Measurements from ENCODE around the gene CAPZA1. TPM values are rescaled to one million over a fixed set of nuclear protein-coding genes. Genes with fewer than 3 reads are reported as not detected.

The CAPZA1 gene
- total RNA-seq, 5 donors from 2014 or later (not counting 1 experiment from before 2014, with no cell fraction given): 115 to 189 (median 138) TPM

DNA sequence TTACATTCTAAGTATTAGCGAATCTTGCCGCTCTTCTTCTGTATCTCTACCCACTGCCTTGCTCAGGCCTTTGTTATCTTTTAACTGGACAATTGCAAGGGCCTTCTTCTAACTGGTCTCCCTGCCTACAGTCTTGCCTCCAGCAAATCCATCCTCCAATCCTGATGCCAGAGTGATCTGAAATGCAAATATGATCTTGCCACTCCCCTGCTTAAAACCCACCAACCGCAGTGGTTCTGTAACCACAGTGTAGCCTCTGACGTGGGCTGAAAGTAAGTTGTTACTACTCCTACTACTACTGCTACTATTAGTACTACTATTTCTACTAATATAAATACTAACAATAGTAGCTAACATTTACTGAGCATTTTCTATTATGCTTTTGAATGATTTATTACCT, 67.2 kb downstream of the CAPZA1 start:
- Mint-ChIP-seq H3K36me3 (peaks cover 26% of the 10 kb centered on the region), H3K27ac (peak overlapping the region; percentile 13 to 59)

DNA sequence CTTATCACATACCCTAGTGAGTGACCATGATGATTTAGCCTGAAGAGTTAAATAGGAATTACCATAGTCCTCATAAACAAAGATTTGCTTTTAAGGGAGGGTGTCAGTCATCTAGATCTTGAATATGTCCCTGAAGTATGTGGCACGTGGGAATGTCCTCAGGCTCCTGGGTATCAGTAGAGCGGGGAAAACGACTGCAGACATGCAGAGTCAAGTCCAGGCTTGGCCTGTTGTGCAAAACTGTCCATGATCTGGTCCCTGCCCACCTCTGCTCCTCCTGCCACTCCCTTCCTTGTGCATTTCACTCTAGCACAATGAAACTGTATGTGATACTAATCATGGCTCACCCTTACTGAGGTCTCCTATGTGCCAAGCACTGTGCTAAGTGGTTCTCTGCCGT, 67.7 kb downstream of the CAPZA1 start:
- Histone ChIP-seq H3K4me1 (ENCODE audit: control insufficient read depth in 1 of 2, extremely low read depth in 1 of 2, insufficient read depth in 2 of 2, low read length in 2 of 2) (no peaks in the 10 kb centered on the region), H3K36me3 (ENCODE audit: control insufficient read depth in 2 of 2, extremely low read depth in 1 of 2, insufficient read depth in 1 of 2, low read length in 1 of 2) (peaks cover 0 to 34% of the 10 kb centered on the region in 2 donors), H3K9me3 (no peaks in the 10 kb centered on the region), H3K27ac (ENCODE audit: low read length) (no peak overlapping the region), H3K4me3 (ENCODE audit: control insufficient read depth in 1 of 2, extremely low read depth in 1 of 2, low read length in 1 of 2) (no peak overlapping the region), H3K27me3 (replicated peaks in 1 of 2; ENCODE audit: control insufficient read depth in 2 of 2, extremely low read depth in 1 of 2, insufficient read depth in 2 of 2, low read length in 1 of 2) (no peaks in the 10 kb centered on the region)
- 90% methylated on average over 4 of the region's 4 CpGs for WGBS (ENCODE audit: insufficient coverage)
- ChIA-PET CTCF (no interaction called here), POLR2A (no interaction called here)
- Mint-ChIP-seq H3K36me3 (peaks cover 30% of the 10 kb centered on the region), H3K4me3 (no peak overlapping the region), H3K9me3 (no peaks in the 10 kb centered on the region), H3K4me1 (peaks cover 14 to 25% (median 20%) of the 10 kb centered on the region in 3 donors), H3K27me3 (no peaks in the 10 kb centered on the region), H3K27ac (no peak overlapping the region)
- DNase-seq: no peak
- no peak for ATAC-seq (replicated peaks in 1 of 4)

More for the DNA sequence above, 67.2 kb downstream of the CAPZA1 start:
- POLR2A ChIA-PET: no interaction called here
- Histone ChIP-seq H3K27me3 (replicated peaks in 1 of 2; ENCODE audit: control insufficient read depth in 2 of 2, extremely low read depth in 1 of 2, insufficient read depth in 2 of 2, low read length in 1 of 2) (no peaks in the 10 kb centered on the region), H3K27ac (ENCODE audit: low read length) (no peak overlapping the region), H3K36me3 (ENCODE audit: control insufficient read depth in 2 of 2, extremely low read depth in 1 of 2, insufficient read depth in 1 of 2, low read length in 1 of 2) (peaks cover 0 to 30% of the 10 kb centered on the region in 2 donors), H3K4me1 (ENCODE audit: control insufficient read depth in 1 of 2, extremely low read depth in 1 of 2, insufficient read depth in 2 of 2, low read length in 2 of 2) (no peaks in the 10 kb centered on the region), H3K4me3 (ENCODE audit: control insufficient read depth in 1 of 2, extremely low read depth in 1 of 2, low read length in 1 of 2) (no peak overlapping the region), H3K9me3 (no peaks in the 10 kb centered on the region)
- no peaks in the 10 kb centered on the region for H3K27me3 Mint-ChIP-seq
- ATAC-seq (replicated peaks in 1 of 4) (no peak), DNase-seq (no peak)
- H3K4me1 Mint-ChIP-seq: peaks cover 14 to 25% (median 22%) of the 10 kb centered on the region in 3 donors
- CTCF ChIA-PET: interaction anchor here in 1 of 2 donors (0.6 kb wide), 1 partner anchor 37 kb away, joined by 3 read pairs; no protein-coding TSS in a partner anchor
- H3K9me3 Mint-ChIP-seq: no peaks in the 10 kb centered on the region
- no peak overlapping the region for H3K4me3 Mint-ChIP-seq
- WGBS (ENCODE audit: insufficient coverage): 100% methylated on average over 2 of the region's 4 CpGs

DNA sequence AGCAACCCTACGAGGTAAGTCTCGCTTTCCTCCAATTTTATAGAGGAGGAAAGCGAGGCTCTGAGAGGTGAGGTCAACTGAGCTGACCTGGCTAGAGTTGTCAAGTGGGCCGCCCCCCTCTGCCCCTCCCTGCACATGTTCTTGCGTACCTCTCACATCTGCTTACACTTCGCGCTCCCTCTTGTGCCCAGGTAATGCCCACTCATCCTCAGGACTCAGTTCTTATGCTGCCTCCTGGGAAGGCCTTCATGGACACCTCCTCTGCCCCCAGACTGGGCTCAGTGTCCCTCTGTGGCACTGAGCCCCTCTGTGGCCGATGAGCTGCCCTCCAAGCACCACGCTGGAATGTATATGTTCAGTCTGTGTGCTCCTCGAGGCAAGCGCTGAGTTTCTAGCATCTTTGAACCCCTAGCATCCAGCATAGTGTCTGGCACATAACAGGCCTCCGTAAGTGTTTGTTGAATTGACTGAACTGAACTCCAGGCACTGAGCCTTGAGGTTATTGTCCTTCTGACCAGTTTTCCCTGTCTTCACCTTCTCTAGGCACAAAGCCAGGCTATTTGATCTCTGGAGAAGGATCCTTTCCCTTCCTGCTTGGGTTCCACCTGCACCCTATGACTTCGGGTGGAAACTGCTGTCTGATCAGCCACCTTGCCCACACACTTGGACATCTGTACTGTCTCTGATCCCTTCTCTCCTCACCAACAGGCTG, 68.3 kb downstream of the CAPZA1 start:
- ChIA-PET CTCF (interaction anchor here in 1 of 2 donors (0.5 kb wide), 1 partner anchor 293 kb away, joined by 3 read pairs; no protein-coding TSS in a partner anchor), POLR2A (no interaction called here)
- Histone ChIP-seq H3K4me3 (ENCODE audit: control insufficient read depth in 1 of 2, extremely low read depth in 1 of 2, low read length in 1 of 2) (no peak overlapping the region), H3K36me3 (ENCODE audit: control insufficient read depth in 2 of 2, extremely low read depth in 1 of 2, insufficient read depth in 1 of 2, low read length in 1 of 2) (peaks cover 0 to 40% of the 10 kb centered on the region in 2 donors), H3K27me3 (replicated peaks in 1 of 2; ENCODE audit: control insufficient read depth in 2 of 2, extremely low read depth in 1 of 2, insufficient read depth in 2 of 2, low read length in 1 of 2) (no peaks in the 10 kb centered on the region), H3K27ac (ENCODE audit: low read length) (no peak overlapping the region), H3K4me1 (ENCODE audit: control insufficient read depth in 1 of 2, extremely low read depth in 1 of 2, insufficient read depth in 2 of 2, low read length in 2 of 2) (no peaks in the 10 kb centered on the region), H3K9me3 (no peaks in the 10 kb centered on the region)
- Mint-ChIP-seq H3K36me3 (peaks cover 33% of the 10 kb centered on the region), H3K27me3 (no peaks in the 10 kb centered on the region), H3K27ac (no peak overlapping the region), H3K4me3 (no peak overlapping the region), H3K4me1 (peaks cover 12 to 25% (median 18%) of the 10 kb centered on the region in 3 donors), H3K9me3 (no peaks in the 10 kb centered on the region)
- ATAC-seq (replicated peaks in 1 of 4) (no peak), DNase-seq (no peak)
- WGBS (ENCODE audit: insufficient coverage): 91% methylated on average over 10 of the region's 13 CpGs

DNA sequence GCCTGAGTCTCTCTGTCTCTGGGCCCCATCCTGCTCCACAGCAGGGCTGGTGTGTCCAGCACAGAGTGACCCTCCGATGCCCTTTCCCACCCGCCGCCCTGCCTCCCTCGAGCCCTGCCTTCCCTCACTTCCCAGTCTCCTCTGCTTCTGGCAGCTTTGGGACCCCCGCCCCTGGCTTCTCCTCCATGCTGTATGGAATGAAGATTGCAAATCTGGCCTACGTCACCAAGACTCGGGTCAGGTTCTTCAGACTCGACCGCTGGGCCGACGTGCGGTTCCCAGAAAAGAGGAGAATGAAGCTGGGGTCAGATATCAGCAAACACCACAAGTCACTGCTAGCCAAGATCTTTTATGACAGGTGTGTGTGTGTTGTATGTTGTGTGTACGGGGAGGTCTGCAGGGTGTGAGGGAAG, 69.2 kb downstream of the CAPZA1 start:
- H3K9me3 ChIP-seq: no peaks in the 10 kb centered on the region
- H3K27me3 Mint-ChIP-seq: no peaks in the 10 kb centered on the region
- H3K4me3 Mint-ChIP-seq: no peak overlapping the region
- no peaks in the 10 kb centered on the region for H3K9me3 Mint-ChIP-seq
- H3K36me3 ChIP-seq (ENCODE audit: control insufficient read depth in 2 of 2, extremely low read depth in 1 of 2, insufficient read depth in 1 of 2, low read length in 1 of 2): peaks cover 0 to 46% of the 10 kb centered on the region in 2 donors
- no peaks in the 10 kb centered on the region for H3K27me3 ChIP-seq (replicated peaks in 1 of 2; ENCODE audit: control insufficient read depth in 2 of 2, extremely low read depth in 1 of 2, insufficient read depth in 2 of 2, low read length in 1 of 2)
- no peak for ATAC-seq (replicated peaks in 1 of 4)
- POLR2A ChIA-PET: no interaction called here
- DNase-seq: no peak
- H3K36me3 Mint-ChIP-seq: peaks cover 36% of the 10 kb centered on the region
- no peak overlapping the region for H3K27ac ChIP-seq (ENCODE audit: low read length)
- no peak overlapping the region for H3K27ac Mint-ChIP-seq
- no peaks in the 10 kb centered on the region for H3K4me1 ChIP-seq (ENCODE audit: control insufficient read depth in 1 of 2, extremely low read depth in 1 of 2, insufficient read depth in 2 of 2, low read length in 2 of 2)
- peaks cover 12 to 25% (median 18%) of the 10 kb centered on the region in 3 donors for H3K4me1 Mint-ChIP-seq
- H3K4me3 ChIP-seq (ENCODE audit: control insufficient read depth in 1 of 2, extremely low read depth in 1 of 2, low read length in 1 of 2): no peak overlapping the region
- WGBS (ENCODE audit: insufficient coverage): 97% methylated on average over 10 of the region's 13 CpGs
- CTCF ChIA-PET: no interaction called here

DNA sequence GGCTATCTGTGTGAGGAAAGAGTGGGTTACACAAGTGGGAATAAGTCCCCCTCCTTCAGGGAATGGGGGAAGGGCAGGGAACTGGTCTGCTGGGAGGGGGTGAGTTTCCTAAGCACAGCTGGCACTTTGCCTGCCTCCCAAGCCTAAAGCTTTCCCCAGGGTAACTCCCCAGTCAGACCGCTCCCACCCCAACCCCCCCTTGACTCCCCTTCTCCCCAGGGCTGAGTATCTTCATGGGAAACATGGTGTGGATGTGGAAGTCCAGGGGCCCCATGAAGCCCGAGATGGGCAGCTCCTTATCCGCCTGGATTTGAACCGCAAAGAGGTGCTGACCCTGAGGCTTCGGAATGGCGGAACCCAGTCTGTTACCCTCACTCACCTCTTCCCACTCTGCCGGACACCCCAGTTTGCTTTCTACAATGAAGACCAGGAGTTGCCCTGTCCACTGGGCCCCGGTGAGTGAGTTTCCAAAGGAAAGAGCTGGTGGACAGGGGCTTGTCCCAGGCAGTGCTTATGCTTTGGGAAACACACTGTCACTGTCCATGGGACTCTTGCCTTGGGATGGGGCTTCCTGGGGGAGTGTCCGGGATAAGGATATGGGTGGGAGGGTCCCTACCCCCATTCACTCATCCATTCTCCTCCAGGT, 69.7 kb downstream of the CAPZA1 start:
- peaks cover 36% of the 10 kb centered on the region for H3K36me3 Mint-ChIP-seq
- CTCF ChIA-PET: no interaction called here
- H3K27me3 Mint-ChIP-seq: no peaks in the 10 kb centered on the region
- Histone ChIP-seq H3K9me3 (no peaks in the 10 kb centered on the region), H3K27ac (ENCODE audit: low read length) (no peak overlapping the region), H3K4me1 (ENCODE audit: control insufficient read depth in 1 of 2, extremely low read depth in 1 of 2, insufficient read depth in 2 of 2, low read length in 2 of 2) (no peaks in the 10 kb centered on the region), H3K36me3 (ENCODE audit: control insufficient read depth in 2 of 2, extremely low read depth in 1 of 2, insufficient read depth in 1 of 2, low read length in 1 of 2) (peaks cover 0 to 50% of the 10 kb centered on the region in 2 donors), H3K27me3 (replicated peaks in 1 of 2; ENCODE audit: control insufficient read depth in 2 of 2, extremely low read depth in 1 of 2, insufficient read depth in 2 of 2, low read length in 1 of 2) (no peaks in the 10 kb centered on the region), H3K4me3 (ENCODE audit: control insufficient read depth in 1 of 2, extremely low read depth in 1 of 2, low read length in 1 of 2) (no peak overlapping the region)
- H3K9me3 Mint-ChIP-seq: no peaks in the 10 kb centered on the region
- H3K27ac Mint-ChIP-seq: no peak overlapping the region
- DNase-seq (no peak), ATAC-seq (replicated peaks in 1 of 4) (no peak)
- POLR2A ChIA-PET: no interaction called here
- 100% methylated on average over 1 of the region's 9 CpGs for WGBS (ENCODE audit: insufficient coverage)
- H3K4me1 Mint-ChIP-seq: peaks cover 12 to 25% (median 18%) of the 10 kb centered on the region in 3 donors
- H3K4me3 Mint-ChIP-seq: no peak overlapping the region

DNA sequence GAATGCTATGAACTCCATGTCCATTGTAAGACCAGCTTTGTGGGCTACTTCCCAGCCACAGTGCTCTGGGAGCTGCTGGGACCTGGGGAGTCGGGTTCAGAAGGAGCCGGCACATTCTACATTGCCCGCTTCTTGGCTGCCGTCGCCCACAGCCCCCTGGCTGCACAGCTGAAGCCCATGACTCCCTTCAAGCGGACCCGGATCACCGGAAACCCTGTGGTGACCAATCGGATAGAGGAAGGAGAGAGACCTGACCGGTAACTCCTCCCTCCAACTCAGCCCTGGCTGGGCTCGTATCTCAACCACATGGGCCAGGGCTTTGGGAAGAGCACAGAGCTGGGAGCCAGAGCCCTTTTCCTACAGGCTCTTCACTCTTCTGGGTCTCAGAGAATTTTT, 70.2 kb downstream of the CAPZA1 start:
- H3K27ac Mint-ChIP-seq: no peak overlapping the region
- no peaks in the 10 kb centered on the region for H3K9me3 Mint-ChIP-seq
- H3K4me1 Mint-ChIP-seq: peaks cover 12 to 25% (median 16%) of the 10 kb centered on the region in 3 donors
- H3K36me3 Mint-ChIP-seq: peaks cover 36% of the 10 kb centered on the region
- H3K4me3 Mint-ChIP-seq: no peak overlapping the region
- no peaks in the 10 kb centered on the region for H3K27me3 Mint-ChIP-seq
- ChIA-PET CTCF (no interaction called here), POLR2A (no interaction called here)
- peaks cover 0 to 55% of the 10 kb centered on the region in 2 donors for H3K36me3 ChIP-seq (ENCODE audit: control insufficient read depth in 2 of 2, extremely low read depth in 1 of 2, insufficient read depth in 1 of 2, low read length in 1 of 2)
- H3K4me1 ChIP-seq (ENCODE audit: control insufficient read depth in 1 of 2, extremely low read depth in 1 of 2, insufficient read depth in 2 of 2, low read length in 2 of 2): no peaks in the 10 kb centered on the region
- no peak overlapping the region for H3K4me3 ChIP-seq (ENCODE audit: control insufficient read depth in 1 of 2, extremely low read depth in 1 of 2, low read length in 1 of 2)
- DNase-seq: no peak
- no peak overlapping the region for H3K27ac ChIP-seq (ENCODE audit: low read length)
- H3K27me3 ChIP-seq (replicated peaks in 1 of 2; ENCODE audit: control insufficient read depth in 2 of 2, extremely low read depth in 1 of 2, insufficient read depth in 2 of 2, low read length in 1 of 2): no peaks in the 10 kb centered on the region
- WGBS (ENCODE audit: insufficient coverage): 96% methylated on average over 8 of the region's 11 CpGs
- no peaks in the 10 kb centered on the region for H3K9me3 ChIP-seq
- ATAC-seq (replicated peaks in 1 of 4): no peak

All from T-cell (primary cell).